GM23338 (cell line): ENCODE data around the gene INO80E. TPM values are rescaled to one million over a fixed set of nuclear protein-coding genes. Genes with fewer than 3 reads are reported as not detected.

Experiments used
- ATAC-seq: fragments of 200-7000 bp; cut with Tn5 transposase; 3 replicates; pipeline ENCODE4 v1.9.1; 2020
- DNase-seq: peaks from one replicate; pipeline ENCODE4 v3.0.0-alpha.2; 2015; ENCODE audit warnings: low spot score
- H2AFZ ChIP-seq: fragments of 200-600 bp; sonication (generic); 2 replicates; pipeline ENCODE4 v1.8.0; 2016; ENCODE audit warnings: antibody characterized with exemption, mild to moderate bottlenecking, moderate library complexity
- H3F3A ChIP-seq: fragments of 200-600 bp; sonication (generic); replicated peaks from 2 replicates; pipeline ENCODE4 v1.8.0; 2017; ENCODE audit warnings: antibody characterized with exemption, mixed run types, low read depth
- H3K27ac ChIP-seq: fragments of 200-600 bp; sonication (generic); 2 replicates; pipeline ENCODE4 v1.6.1; 2016; ENCODE audit warnings: low read depth
- H3K27me3 ChIP-seq: fragments of 200-600 bp; sonication (generic); 2 replicates; pipeline ENCODE4 v1.8.0; 2016; ENCODE audit warnings: mild to moderate bottlenecking, mixed run types, moderate library complexity; ENCODE audit not compliant: insufficient read depth
- H3K36me3 ChIP-seq: fragments of 200-600 bp; sonication (generic); 2 replicates; pipeline ENCODE4 v1.8.0; 2016; ENCODE audit warnings: mild to moderate bottlenecking; ENCODE audit not compliant: insufficient read depth
- H3K4me1 ChIP-seq: fragments of 200-600 bp; sonication (generic); 2 replicates; pipeline ENCODE4 v1.8.0; 2016; ENCODE audit warnings: mild to moderate bottlenecking, moderate library complexity; ENCODE audit not compliant: insufficient read depth
- H3K4me2 ChIP-seq: fragments of 200-600 bp; sonication (generic); 2 replicates; pipeline ENCODE4 v1.7.1; 2017; ENCODE audit warnings: mixed run types
- H3K4me3 ChIP-seq: fragments of 200-600 bp; sonication (generic); 2 replicates; pipeline ENCODE4 v1.6.1; 2016; ENCODE audit warnings: mixed run types
- H3K79me2 ChIP-seq: fragments of 200-600 bp; sonication (generic); replicated peaks from 2 replicates; pipeline ENCODE4 v1.8.0; 2017; ENCODE audit warnings: mild to moderate bottlenecking; ENCODE audit not compliant: insufficient read depth
- H3K9me2 ChIP-seq: fragments of 200-600 bp; sonication (generic); 2 replicates; pipeline ENCODE4 v1.8.0; 2017; ENCODE audit not compliant: insufficient read depth
- H4K20me1 ChIP-seq: fragments of 200-600 bp; sonication (generic); replicated peaks from 2 replicates; pipeline ENCODE4 v1.8.0; 2017; ENCODE audit warnings: mild to moderate bottlenecking; ENCODE audit not compliant: insufficient read depth
- H3K27ac Mint-ChIP-seq: 2 replicates; pipeline ENCODE4 v1.8.0; 2020; ENCODE audit warnings: inconsistent platforms, mild to moderate bottlenecking, moderate library complexity, mixed read lengths
- H3K27me3 Mint-ChIP-seq: 3 replicates; pipeline ENCODE4 v1.8.0; 2022; ENCODE audit warnings: low read depth, mild to moderate bottlenecking, moderate library complexity, mixed read lengths, inconsistent platforms; ENCODE audit not compliant: insufficient read depth, poor library complexity
- H3K36me3 Mint-ChIP-seq: 3 replicates; pipeline ENCODE4 v1.8.0; 2021; ENCODE audit warnings: low read depth, mild to moderate bottlenecking, inconsistent platforms, moderate library complexity, mixed read lengths
- H3K4me1 Mint-ChIP-seq: 3 replicates; pipeline ENCODE4 v1.8.0; 2020; ENCODE audit warnings: mild to moderate bottlenecking, inconsistent platforms, mixed read lengths
- H3K4me3 Mint-ChIP-seq: 3 replicates; pipeline ENCODE4 v1.8.0; 2021; ENCODE audit warnings: moderate library complexity, mild to moderate bottlenecking, inconsistent platforms, mixed read lengths
- H3K9me3 Mint-ChIP-seq: 3 replicates; pipeline ENCODE4 v1.8.0; 2020; ENCODE audit warnings: moderate library complexity, mild to moderate bottlenecking, inconsistent platforms, mixed read lengths
- CREB1 ChIP-seq: fragments of 250-450 bp; sonication (Bioruptor Pico); IDR thresholded peaks from 2 replicates; pipeline ENCODE4 v1.5.0; 2020; ENCODE audit warnings: low read depth, mild to moderate bottlenecking, moderate library complexity
- CTCF ChIP-seq, 2 experiments: fragments of 200-600 bp in 1 of 2; sonication (generic) in 1 of 2; conservative IDR thresholded peaks; 2 replicates each; pipeline versions ENCODE4 v1.5.1 to v1.6.1; 2016 to 2017; ENCODE audit warnings: antibody characterized with exemption in 2 of 2, low read depth in 2 of 2, mild to moderate bottlenecking in 2 of 2, moderate library complexity in 1 of 2
- POLR2AphosphoS5 ChIP-seq: IDR thresholded peaks from 2 replicates; pipeline ENCODE4 v1.6.1; 2016; ENCODE audit warnings: antibody characterized with exemption, low read depth
- ZNF114 ChIP-seq: fragments of 250-450 bp; sonication (Bioruptor Pico); IDR thresholded peaks from 2 replicates; pipeline ENCODE4 v1.5.0; 2020; ENCODE audit warnings: mild to moderate bottlenecking, moderate library complexity
- ZNF331 ChIP-seq: fragments of 250-450 bp; sonication (Bioruptor Pico); IDR thresholded peaks from 2 replicates; pipeline ENCODE4 v1.5.0; 2020; ENCODE audit warnings: low read depth, mild to moderate bottlenecking, moderate library complexity
- polyA plus RNA-seq: library from polyadenylated mRNA; unstranded; fragments of >200 nt; fragmentation: Nextera tagmentation; extraction: Ambion mirVana; gene quantifications from 2 replicates; pipeline ENCODE4 v1.2.1, GENCODE V29; 2016
- total RNA-seq: library from RNA; depleted of rRNA; stranded (reverse); fragments of >200 nt; shearing (Covaris generic); gene quantifications from 2 replicates; pipeline ENCODE4 v1.2.3, GENCODE V29; 2014
- TF ChIP-seq, protein P1 (sequence below): fragments of 250-450 bp; sonication (Bioruptor Pico); IDR thresholded peaks from 2 replicates; pipeline ENCODE4 v1.5.0; 2020; ENCODE audit warnings: mild to moderate bottlenecking, moderate library complexity

Gene INO80E
- total and polyA plus RNA-seq, 2 experiments from 2014 or later = 66.0 to 71.0 TPM

GRCh38 chr16:29961127-29961478 lies 34.9 kb upstream of the INO80E start (continued):
- TF ChIP-seq, protein P1, sequence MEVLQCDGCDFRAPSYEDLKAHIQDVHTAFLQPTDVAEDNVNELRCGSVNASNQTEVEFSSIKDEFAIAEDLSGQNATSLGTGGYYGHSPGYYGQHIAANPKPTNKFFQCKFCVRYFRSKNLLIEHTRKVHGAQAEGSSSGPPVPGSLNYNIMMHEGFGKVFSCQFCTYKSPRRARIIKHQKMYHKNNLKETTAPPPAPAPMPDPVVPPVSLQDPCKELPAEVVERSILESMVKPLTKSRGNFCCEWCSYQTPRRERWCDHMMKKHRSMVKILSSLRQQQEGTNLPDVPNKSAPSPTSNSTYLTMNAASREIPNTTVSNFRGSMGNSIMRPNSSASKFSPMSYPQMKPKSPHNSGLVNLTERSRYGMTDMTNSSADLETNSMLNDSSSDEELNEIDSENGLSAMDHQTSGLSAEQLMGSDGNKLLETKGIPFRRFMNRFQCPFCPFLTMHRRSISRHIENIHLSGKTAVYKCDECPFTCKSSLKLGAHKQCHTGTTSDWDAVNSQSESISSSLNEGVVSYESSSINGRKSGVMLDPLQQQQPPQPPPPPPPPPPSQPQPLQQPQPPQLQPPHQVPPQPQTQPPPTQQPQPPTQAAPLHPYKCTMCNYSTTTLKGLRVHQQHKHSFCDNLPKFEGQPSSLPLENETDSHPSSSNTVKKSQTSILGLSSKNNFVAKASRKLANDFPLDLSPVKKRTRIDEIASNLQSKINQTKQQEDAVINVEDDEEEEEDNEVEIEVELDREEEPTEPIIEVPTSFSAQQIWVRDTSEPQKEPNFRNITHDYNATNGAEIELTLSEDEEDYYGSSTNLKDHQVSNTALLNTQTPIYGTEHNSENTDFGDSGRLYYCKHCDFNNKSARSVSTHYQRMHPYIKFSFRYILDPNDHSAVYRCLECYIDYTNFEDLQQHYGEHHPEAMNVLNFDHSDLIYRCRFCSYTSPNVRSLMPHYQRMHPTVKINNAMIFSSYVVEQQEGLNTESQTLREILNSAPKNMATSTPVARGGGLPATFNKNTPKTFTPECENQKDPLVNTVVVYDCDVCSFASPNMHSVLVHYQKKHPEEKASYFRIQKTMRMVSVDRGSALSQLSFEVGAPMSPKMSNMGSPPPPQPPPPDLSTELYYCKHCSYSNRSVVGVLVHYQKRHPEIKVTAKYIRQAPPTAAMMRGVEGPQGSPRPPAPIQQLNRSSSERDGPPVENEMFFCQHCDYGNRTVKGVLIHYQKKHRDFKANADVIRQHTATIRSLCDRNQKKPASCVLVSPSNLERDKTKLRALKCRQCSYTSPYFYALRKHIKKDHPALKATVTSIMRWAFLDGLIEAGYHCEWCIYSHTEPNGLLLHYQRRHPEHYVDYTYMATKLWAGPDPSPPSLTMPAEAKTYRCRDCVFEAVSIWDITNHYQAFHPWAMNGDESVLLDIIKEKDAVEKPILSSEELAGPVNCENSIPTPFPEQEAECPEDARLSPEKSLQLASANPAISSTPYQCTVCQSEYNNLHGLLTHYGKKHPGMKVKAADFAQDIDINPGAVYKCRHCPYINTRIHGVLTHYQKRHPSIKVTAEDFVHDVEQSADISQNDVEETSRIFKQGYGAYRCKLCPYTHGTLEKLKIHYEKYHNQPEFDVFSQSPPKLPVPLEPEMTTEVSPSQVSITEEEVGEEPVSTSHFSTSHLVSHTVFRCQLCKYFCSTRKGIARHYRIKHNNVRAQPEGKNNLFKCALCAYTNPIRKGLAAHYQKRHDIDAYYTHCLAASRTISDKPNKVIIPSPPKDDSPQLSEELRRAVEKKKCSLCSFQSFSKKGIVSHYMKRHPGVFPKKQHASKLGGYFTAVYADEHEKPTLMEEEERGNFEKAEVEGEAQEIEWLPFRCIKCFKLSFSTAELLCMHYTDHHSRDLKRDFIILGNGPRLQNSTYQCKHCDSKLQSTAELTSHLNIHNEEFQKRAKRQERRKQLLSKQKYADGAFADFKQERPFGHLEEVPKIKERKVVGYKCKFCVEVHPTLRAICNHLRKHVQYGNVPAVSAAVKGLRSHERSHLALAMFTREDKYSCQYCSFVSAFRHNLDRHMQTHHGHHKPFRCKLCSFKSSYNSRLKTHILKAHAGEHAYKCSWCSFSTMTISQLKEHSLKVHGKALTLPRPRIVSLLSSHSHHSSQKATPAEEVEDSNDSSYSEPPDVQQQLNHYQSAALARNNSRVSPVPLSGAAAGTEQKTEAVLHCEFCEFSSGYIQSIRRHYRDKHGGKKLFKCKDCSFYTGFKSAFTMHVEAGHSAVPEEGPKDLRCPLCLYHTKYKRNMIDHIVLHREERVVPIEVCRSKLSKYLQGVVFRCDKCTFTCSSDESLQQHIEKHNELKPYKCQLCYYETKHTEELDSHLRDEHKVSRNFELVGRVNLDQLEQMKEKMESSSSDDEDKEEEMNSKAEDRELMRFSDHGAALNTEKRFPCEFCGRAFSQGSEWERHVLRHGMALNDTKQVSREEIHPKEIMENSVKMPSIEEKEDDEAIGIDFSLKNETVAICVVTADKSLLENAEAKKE (CRISPR knock-in tag) = no peak
- TF ChIP-seq POLR2AphosphoS5 (no peak), CREB1 (no peak), ZNF114 (no peak)

- Histone ChIP-seq H3K27ac (peak within 1 kb of the TSS; percentile 78; the same call in 1 of the 2 replicates), H3K27me3 (no peaks in the 10 kb centered on the region), H3K4me3 (peak within 1 kb of the TSS; percentile 83), H2AFZ (peak within 1 kb of the TSS; percentile 94), H3K79me2 (no peaks in the 10 kb centered on the region), H3K4me1 (peaks cover 6% of the 10 kb centered on the region), H3F3A (0 out of 2 replicates have a peak, but pooled peaks cover 6% of the 10 kb centered on the region), H3K36me3 (no peaks in the 10 kb centered on the region), H3K9me2 (no peaks in the 10 kb centered on the region), H4K20me1 (no peaks in the 10 kb centered on the region), H3K4me2 (peak within 1 kb of the TSS; percentile 88)
- peaks cover 10% of the 10 kb centered on the region for H3K27me3 Mint-ChIP-seq
- no peaks in the 10 kb centered on the region for H3K9me3 Mint-ChIP-seq
- H3K27ac Mint-ChIP-seq = peak within 1 kb of the TSS; percentile 75
- H3K4me1 Mint-ChIP-seq = peaks cover 16% of the 10 kb centered on the region
- peak; percentile 89 for DNase-seq
- H3K4me3 Mint-ChIP-seq = peak within 1 kb of the TSS; percentile 84
- ATAC-seq = peak; percentile 93
- H3K36me3 Mint-ChIP-seq = peaks cover 6% of the 10 kb centered on the region; the same call in 1 of the 3 replicates
- no peak for TF ChIP-seq ZNF331 (CRISPR knock-in tag)
- TF ChIP-seq CTCF (conservative IDR thresholded peaks at IDR 0.05; ENCODE audit: low read depth in 2 of 2) = peak; percentile 3 to 17; a peak in 1 of 4 replicates
- no peak for TF ChIP-seq ZNF114
- TF ChIP-seq, protein P1 (CRISPR knock-in tag) = no peak
These were observed 34.3 kb upstream of the INO80E start, which contains the start of gene TMEM219 for GRCh38 chr16:29961479-29962343. TMEM219 (plus strand) TSS chr16:29962079; CDS start chr16:29963144, 1,065 bp downstream.
